HG03558 (cell line): ENCODE data around the gene TRIM50.
"Not testable (repeated sequence)": the region's sequence is repeated elsewhere in the genome, so short reads cannot be mapped to it uniquely, and the experiment has no call there.

Source experiments
- ATAC-seq: cut with Tn5 transposase; IDR thresholded peaks from one replicate; pipeline ENCODE4 v1.9.1; 2021; ENCODE audit warnings: moderate number of reproducible peaks; ENCODE audit not compliant: unreplicated experiment; ENCODE audit errors: extremely low read depth

Gene TRIM50

GRCh38 chr7:73351447-73352167 is 23.7 kb upstream of the TRIM50 start:
- ATAC-seq: no peak

- ATAC-seq: no peak
Observed at GRCh38 chr7:73350306-73351068, 22.6 kb upstream of the TRIM50 start.

DNA sequence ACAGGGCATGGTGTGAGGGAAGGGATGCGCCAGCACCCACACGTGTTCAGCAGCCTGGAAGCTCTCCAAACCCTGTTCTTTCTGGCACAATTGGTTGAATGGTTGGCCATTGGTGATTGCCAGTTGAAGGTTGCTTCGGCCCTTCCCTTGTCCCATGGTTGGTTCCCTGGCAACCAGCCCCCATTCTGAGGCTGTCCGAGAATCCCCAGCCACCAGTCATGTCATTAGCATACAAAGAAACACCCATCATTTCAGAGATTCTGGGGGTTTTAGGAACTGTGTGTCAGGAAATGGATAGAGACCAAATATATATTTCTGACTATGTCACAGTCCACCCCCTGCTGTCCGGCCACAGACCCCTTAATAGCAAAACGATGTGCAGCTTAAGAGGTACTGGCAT is 21.9 kb upstream of the TRIM50 start:
- ATAC-seq: no peak

DNA sequence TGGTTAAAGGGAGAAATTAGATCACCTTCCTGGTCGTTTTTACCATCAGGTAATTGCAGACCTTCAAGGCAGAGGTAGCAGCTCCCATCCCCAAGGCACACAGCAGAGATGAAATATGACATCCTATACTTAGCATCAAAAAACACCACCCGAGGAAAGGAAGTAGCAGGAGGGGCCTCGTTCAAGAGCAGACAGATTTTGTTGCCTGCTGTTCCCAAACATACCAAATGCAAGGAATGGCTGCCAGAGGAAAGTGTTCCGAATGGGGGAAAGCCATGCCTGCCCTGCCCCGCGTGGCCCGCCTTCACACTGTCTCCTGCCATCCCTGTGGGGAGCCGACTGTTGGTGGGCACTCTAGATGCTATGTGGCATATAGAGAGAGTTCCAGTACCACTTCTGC is 18.1 kb upstream of the TRIM50 start:
- ATAC-seq: no peak

DNA sequence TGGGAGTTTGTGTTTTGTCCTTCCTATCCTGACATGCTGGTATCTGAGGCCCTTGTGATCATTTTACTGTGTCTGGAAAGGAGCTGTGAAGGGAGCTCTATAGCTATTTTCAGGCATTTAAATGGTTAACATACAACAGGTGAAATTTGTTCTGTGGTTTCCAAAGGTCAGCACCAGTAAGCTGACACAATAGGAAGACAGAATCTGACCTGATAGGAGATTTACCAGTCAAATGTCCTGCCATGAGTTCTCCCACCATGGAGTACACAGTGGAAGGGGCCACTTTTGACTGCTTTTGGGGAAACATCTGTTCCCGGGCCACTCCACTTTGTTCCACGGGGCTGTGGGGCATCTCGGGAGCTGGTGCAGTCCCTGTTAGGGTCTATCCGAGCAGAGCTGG is 17.7 kb upstream of the TRIM50 start:
- ATAC-seq: no peak

GRCh38 chr7:73343671-73344380 is 15.9 kb upstream of the TRIM50 start:
- no peak for ATAC-seq

DNA sequence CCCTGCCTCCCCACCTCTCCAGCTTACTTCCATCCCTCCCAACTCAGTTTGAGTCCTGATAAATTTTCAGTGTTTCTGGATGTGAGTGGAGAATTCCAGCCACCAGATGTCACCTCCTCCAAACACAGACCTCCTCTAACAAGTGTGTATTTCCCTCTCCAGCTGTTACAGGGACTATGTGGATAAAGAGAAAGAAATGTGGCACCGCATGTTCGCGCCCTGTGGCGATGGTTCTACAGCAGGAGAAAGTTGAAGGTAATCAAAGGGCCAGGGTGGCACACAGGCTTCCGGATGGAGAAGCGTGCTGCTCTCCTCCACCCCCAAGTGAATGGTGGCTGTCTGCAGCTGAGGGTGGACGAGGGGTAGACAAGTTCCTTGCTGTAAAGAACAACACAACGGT is 14.8 kb upstream of the TRIM50 start:
- ATAC-seq: no peak

DNA sequence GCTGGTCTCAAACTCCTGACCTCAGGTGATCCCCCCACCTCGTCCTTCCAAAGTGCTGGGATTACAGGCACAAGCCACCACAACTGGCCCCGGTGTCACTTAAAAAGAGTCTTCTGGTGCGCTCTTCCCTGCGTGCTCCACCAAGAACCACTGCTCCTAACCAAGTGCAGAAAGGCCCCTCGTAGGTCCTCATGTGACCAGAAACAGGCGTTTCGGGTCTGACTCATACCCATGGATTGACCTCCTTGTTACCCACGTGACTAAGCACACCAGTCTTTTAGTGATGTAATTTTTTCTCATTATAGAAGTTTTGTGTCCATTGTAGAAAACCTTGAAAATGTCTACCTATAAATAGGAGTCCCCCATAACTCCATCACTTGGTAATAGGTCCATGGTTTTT is 14.0 kb upstream of the TRIM50 start:
- no peak for ATAC-seq

DNA sequence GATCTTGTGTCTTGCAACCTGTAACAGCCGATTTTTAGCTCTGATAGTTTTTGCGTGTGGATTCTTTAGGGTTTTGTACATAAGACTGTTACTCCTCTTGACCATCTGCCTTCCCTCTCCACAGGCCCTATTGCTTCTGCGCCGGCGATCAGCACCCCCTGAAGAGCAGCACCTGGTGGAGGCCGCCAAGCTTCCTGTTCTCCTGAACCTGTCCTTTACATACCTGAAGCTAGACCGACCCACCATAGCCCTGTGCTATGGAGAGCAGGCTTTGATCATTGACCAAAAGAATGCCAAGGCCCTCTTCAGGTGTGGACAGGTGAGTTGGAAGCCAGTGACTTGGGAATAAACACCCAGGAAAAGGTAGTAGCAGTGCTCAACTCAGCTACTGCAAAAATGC is 12.6 kb upstream of the TRIM50 start:
- no peak for ATAC-seq

DNA sequence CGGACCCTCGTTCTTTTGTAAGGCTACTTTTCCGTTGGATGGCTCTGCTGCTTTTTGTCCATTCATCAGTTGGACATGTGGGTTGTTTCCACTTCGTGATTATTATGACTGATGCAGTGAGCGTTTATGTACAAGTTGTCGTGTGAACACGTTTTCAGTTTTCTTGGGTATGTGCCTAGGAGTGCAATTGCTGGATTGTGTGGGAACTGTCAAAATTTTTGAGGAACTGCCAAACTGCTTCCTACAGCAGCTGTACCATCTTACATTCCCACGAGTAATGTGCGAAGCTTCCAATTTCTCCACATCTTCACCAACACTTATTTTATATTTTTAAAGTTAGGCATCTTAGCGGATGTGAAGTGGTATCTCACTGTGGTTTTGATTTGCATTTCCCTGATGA is 10.4 kb upstream of the TRIM50 start:
- ATAC-seq: no peak

- ATAC-seq: no peak
Observed at GRCh38 chr7:73332447-73332846, 4.6 kb upstream of the TRIM50 start.

- no peak for ATAC-seq
Observed at GRCh38 chr7:73330772-73331171, 2.9 kb upstream of the TRIM50 start.

GRCh38 chr7:73329861-73330581 is 2.1 kb upstream of the TRIM50 start:
- no peak for ATAC-seq

- ATAC-seq: no peak
Observed at GRCh38 chr7:73328696-73329095, 814 bp upstream of the TRIM50 start.

GRCh38 chr7:73327449-73327848 is 433 bp downstream of the TRIM50 start:
- ATAC-seq: not testable (repeated sequence)

- ATAC-seq: not testable (repeated sequence)
Observed at GRCh38 chr7:73325424-73325823, 2.5 kb downstream of the TRIM50 start.

DNA sequence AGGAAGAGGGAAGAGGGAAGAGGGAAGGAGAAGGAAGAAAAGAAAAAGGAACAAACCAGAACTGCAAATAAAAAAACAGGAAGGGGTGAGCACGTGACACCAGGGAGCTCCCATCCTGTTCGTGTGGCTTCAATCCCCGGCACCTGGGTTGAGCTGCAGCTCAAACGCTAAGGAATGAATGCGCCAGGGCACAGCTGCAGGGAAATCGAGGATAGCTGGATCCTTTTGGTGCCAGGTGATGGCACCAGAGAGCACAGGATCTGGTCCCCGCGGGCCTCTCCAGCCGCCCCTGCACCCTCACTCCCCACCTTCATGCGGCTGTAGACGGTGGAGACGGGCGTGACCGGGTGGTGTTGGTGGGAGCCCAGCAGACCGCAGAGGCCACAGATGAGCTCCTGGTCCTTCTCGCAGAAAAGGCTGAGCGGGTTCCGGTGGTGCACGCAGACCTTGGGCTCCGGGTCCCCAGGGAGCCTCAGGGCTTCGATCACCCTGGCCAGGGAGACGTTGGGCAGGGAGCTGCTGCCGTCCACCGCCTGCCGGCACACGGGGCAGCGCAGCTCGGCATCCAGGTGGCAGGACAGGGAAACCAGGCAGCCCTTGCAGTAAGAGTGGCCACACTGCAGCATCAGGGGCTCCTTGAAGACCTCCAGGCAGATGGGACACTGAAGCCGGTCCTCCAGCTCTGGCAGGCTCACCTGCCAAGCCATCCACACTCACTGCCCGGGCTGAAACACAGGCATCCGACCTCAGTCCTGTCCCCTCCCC is 3.6 kb downstream of the TRIM50 start:
- ATAC-seq: not testable (repeated sequence)

GRCh38 chr7:73323434-73324080 is 4.3 kb downstream of the TRIM50 start:
- not testable (repeated sequence) for ATAC-seq

DNA sequence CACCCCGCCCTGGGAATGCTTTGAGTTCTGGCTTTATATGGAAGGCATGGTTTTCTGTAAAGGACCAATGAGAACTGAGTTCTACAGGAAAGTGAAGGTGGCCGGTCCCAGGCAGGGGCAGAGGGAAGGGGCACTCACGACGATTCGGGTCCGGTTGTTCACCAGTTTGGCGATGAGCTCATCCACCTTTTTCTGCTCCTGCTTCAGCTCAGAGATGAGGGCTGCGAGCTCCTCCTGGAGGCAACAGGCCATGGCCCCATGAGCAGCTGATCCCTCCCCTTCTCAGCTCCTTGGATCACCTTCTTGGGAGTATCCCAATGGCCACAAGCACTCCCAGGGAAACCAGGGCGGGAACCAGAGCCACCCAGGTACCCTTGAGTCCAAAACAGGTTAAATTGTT is 7.9 kb downstream of the TRIM50 start:
- ATAC-seq: not testable (repeated sequence)
